ENCODE results near the gene PMFBP1. TPM values are rescaled to one million over a fixed set of nuclear protein-coding genes. Genes with fewer than 3 reads are reported as not detected.

The PMFBP1 gene
- total RNA-seq, 1 experiment from 2014 or later, result 0.03 TPM

GRCh38 chr16:72134507-72134906 lies 37.4 kb downstream of the PMFBP1 start:
- no peak for DNase-seq (ENCODE audit: low read depth)

GRCh38 chr16:72132726-72133125 lies 39.2 kb downstream of the PMFBP1 start:
- no peak for DNase-seq (ENCODE audit: low read depth)

GRCh38 chr16:72131036-72131435 lies 40.9 kb downstream of the PMFBP1 start:
- DNase-seq (ENCODE audit: low read depth), result no peak

- DNase-seq (ENCODE audit: low read depth), result no peak
Measured at GRCh38 chr16:72129976-72130656, 41.8 kb downstream of the PMFBP1 start.

GRCh38 chr16:72128701-72129100 lies 43.3 kb downstream of the PMFBP1 start:
- no peak for DNase-seq (ENCODE audit: low read depth)

- DNase-seq (ENCODE audit: low read depth), result no peak
Measured at GRCh38 chr16:72126429-72126765, 45.6 kb downstream of the PMFBP1 start.

GRCh38 chr16:72125635-72126428 lies 46.1 kb downstream of the PMFBP1 start:
- no peak for DNase-seq (ENCODE audit: low read depth)

GRCh38 chr16:72124761-72125634 lies 47.0 kb downstream of the PMFBP1 start:
- DNase-seq (ENCODE audit: low read depth), result peak; percentile 52

- no peak for DNase-seq (ENCODE audit: low read depth)
Measured at GRCh38 chr16:72124148-72124547, 47.8 kb downstream of the PMFBP1 start.

- DNase-seq (ENCODE audit: low read depth), result no peak
Measured at GRCh38 chr16:72123426-72123825, 48.5 kb downstream of the PMFBP1 start.

- DNase-seq (ENCODE audit: low read depth), result no peak
Measured at GRCh38 chr16:72122916-72123315, 49.0 kb downstream of the PMFBP1 start.

GRCh38 chr16:72122308-72122707 lies 49.6 kb downstream of the PMFBP1 start:
- no peak for DNase-seq (ENCODE audit: low read depth)

- no peak for DNase-seq (ENCODE audit: low read depth)
Measured at GRCh38 chr16:72120026-72120425, 51.9 kb downstream of the PMFBP1 start.

- no peak for DNase-seq (ENCODE audit: low read depth)
Measured at GRCh38 chr16:72113616-72113945, 58.4 kb downstream of the PMFBP1 start.

GRCh38 chr16:72112906-72113615 lies 58.9 kb downstream of the PMFBP1 start:
- DNase-seq (ENCODE audit: low read depth), result no peak

GRCh38 chr16:72112452-72112792 lies 59.5 kb downstream of the PMFBP1 start:
- no peak for DNase-seq (ENCODE audit: low read depth)

- DNase-seq (ENCODE audit: low read depth), result no peak
Measured at GRCh38 chr16:72111657-72112451, 60.1 kb downstream of the PMFBP1 start.

GRCh38 chr16:72110662-72111615 lies 61.0 kb downstream of the PMFBP1 start:
- no peak for DNase-seq (ENCODE audit: low read depth)

- DNase-seq (ENCODE audit: low read depth), result no peak
Measured at GRCh38 chr16:72109966-72110530, 61.9 kb downstream of the PMFBP1 start.
